SW 1271 (cell line): Measurements from ENCODE around the gene RB1.
"Not testable (repeated sequence)": the region's sequence is repeated elsewhere in the genome, so short reads cannot be mapped to it uniquely, and the experiment has no call there.

Experiments
- DNase-seq, 2 experiments: peaks; one replicate each; lab custom pipeline; 2025; lab: John Stamatoyannopoulos, UW

RB1 gene

DNA sequence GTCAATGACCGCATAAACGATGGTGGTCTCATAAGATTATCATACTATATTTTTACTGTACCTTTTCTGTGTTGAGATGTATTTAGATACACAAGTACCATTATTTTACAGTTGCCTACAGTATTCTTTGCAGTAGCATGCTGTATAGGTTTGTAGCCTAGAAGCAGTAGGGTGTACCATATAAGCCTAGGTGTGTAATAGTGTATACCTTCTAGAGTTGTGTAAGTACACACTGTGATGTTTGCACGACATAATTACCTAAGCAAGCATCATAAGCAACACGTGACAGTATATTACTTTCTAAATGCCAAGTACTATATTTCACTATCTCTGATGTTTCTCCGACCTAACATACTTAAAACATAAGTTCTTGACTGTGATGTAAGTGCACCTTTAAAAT is 106.6 kb downstream of the RB1 start:
- no peak for DNase-seq

DNA sequence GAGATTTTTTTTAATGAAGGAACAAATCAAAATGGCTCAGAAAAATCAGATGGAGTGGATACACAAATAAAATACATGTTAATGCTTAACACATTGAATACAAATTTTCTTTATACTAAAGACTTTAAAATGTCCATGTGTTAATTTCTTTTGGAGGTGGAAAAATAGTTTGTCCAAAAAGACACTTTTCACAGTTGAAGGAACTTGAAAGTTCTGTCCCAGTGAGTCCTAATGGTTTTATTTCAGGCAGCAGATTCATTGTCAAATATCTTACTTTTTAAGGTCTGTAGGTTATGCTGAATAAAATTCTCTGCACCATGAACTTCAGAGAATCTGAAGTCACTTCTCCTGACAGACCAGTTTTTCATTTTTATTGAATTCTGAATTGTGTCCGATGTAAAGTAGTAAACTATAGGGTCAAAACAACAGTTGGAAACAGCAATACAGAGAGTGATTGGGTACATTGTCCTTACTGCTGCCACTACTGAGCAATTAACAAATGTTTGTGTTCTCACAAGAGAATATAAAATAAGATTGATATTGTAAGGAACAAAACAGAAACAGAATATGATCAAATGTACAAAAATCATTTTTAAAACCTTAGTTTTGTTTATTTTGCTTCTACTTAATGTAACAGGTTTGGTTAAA is 107.7 kb downstream of the RB1 start:
- peak in 1 of 2 experiments; percentile 29 for DNase-seq

DNA sequence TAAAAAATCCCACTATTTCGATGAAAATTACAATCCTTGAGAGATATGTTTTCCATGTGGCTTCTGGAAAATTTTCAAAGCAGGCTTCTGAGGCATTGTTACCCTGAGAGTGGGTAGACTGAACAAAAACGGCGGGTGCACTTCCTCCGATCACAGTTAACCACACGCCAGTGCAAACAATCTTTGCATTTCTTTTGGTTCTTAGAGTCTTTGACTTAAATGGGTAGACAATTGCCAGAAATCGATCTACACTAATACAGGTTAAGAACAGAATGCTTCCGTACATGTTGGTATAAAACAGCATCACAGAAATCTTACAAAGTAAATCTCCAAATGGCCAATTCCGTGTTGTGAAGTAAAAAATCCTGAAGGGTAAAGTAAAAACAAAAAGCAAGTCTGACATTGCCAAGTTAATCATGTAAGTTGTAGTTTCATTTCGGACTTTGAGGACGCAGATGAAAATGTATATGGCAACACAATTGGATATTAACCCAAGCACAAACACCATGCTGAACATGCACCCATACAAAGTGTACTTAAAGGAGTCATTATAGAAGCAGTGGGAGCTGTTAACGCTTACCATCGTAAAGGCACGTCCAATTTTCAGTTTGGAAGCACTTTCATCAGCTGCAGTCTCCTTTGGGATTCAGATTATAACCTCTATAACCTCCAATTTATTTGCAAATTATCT is 108.4 kb downstream of the RB1 start:
- peak in 1 of 2 experiments; percentile 50 for DNase-seq

DNA sequence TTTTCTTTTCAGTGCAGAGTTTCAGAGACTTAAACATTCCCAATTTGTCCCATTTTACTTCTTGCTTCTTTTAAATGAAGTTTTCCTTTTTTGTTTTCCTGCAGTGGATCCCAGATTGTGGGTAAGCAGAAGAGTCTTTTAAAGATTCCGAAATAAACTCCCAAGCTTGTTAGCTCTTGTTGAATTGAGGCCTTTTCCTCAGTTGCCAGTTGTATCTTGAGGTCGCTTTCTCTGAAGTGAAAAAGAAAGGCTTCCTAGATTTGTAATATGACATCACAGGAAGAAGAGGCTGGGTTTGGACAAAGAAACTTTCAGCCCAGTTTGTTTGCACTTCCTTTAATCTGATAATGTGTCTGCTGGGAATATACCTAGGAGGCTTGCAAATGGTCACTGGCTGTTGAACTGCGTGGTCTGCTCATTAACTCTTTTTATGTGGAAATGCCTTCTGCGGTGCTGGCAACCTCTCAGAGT is 109.4 kb downstream of the RB1 start, which contains the start of gene LPAR6:
TSS of gene LPAR6 (minus strand) at position 233 of the 471 bp plus-strand sequence. CDS start 690 bp downstream, outside the sequence.
- peak; percentile 7 to 77 for DNase-seq

GRCh38 chr13:48414501-48414900 is 111.0 kb downstream of the RB1 start:
- DNase-seq, result no peak

- DNase-seq, result no peak
Observed at GRCh38 chr13:48415516-48415915, 112.0 kb downstream of the RB1 start.

DNA sequence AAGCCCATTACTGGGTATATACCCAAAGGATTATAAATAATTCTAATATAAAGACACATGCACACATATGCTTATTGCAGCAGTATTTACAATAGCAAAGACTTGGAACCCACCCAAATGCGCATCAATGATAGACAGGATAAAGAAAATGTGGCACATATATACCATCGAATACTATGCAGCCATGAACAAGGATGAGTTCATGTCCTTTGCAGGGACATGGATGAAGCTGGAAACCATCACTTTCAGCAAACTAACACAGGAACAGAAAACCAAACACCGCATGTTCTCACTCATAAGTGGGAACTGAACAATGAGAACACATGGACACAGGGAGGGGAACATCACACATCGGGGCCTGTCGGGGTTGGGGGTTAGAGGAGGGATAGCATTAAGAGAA is 118.5 kb downstream of the RB1 start:
- not testable (repeated sequence) for DNase-seq

- no peak for DNase-seq
Observed at GRCh38 chr13:48424212-48424611, 120.7 kb downstream of the RB1 start.

DNA sequence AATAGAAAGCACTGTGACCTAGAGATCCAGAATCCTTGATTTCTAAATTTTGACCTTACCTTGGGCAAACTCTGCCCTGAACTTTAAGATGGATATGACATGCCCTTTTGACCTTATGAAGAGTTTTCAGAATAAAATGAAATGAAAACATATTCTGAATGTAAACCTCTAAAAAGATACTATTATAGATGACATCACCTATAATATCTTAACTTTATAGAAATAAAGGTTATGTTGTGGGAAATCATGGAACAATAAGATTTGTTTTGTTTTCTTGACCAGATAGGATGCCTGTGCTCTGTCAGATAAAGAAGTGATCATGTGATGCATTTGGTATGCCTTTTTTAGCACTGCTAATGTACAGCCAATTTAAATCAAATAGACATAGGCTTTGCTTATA is 122.5 kb downstream of the RB1 start:
- DNase-seq, result no peak

DNA sequence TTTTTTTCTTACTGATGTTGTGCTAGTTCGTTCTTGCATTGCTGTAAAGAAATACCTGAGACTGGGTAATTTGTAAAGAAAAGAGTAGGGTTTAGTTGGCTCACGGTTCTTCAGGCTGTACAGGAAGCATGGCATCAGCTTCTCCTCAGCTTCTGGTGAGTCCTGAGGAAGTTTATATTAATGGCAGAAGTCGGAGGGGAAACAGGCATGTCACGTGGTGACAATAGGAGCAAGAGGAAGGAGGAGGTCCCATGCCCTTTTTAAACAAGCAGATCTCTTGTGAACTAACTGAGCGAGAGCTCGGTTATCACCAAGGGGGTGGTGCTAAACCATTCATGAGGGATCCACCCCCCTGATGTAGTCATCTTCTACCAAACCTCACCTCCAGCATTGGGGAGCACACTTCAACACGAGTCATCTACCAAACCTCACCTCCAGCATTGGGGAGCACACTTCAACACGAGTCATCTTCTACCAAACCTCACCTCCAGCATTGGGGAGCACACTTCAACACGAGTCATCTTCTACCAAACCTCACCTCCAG is 123.3 kb downstream of the RB1 start:
- not testable (repeated sequence) for DNase-seq

- DNase-seq, result no peak
Observed at GRCh38 chr13:48429036-48429435, 125.5 kb downstream of the RB1 start.

GRCh38 chr13:48429886-48430285 is 126.3 kb downstream of the RB1 start:
- DNase-seq, result no peak

GRCh38 chr13:48431431-48431830 is 127.9 kb downstream of the RB1 start:
- DNase-seq, result no peak

- DNase-seq, result no peak
Observed at GRCh38 chr13:48431987-48432615, 128.6 kb downstream of the RB1 start.

DNA sequence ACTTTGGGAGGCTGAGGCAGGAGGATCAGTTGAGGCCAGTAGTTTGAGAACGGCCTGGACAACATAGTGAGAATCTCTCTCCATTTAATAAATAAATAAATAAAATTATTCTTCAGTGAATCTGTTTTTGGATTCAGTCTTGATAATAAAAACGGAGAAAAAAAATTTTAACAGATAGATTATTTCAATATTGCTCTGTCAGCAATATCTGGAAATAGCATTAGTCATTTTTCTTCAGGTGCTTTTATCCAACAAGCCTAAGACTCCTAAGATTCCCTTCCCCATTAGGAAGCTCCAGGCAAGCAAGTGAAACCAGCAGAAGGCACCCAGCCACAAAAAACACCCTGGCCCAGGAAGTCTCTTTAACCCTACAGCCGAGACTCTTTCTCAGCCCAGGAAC is 130.6 kb downstream of the RB1 start:
- no peak for DNase-seq

DNA sequence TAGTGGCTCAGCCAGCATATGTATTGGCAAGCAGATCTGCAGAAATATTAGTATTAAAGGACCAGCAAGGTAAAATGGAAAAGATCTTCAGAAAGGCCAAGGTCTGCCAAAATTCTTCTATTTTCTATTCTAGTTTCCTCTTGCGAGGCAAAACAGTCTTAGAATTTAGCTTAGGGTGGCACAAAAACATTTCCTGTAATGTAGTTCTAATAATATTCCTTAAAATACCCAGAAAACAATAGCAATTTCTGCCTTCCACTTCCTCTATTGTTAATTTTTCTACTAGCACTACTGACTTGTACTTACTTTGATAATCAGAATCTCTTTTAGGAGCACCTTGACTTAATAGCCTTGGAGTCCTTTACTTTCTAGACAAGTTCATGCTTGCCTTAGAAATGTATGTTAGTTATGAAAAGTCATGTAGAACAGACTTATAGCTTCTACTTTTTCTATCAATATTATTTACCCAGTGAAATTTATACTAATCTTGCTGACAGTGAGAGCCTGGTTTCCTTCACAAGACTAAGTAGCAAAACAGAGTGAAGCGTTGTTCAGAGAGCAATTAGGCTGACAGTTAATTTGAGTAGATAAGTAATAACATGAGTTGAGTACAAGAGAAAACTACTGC is 133.2 kb downstream of the RB1 start:
- no peak for DNase-seq

DNA sequence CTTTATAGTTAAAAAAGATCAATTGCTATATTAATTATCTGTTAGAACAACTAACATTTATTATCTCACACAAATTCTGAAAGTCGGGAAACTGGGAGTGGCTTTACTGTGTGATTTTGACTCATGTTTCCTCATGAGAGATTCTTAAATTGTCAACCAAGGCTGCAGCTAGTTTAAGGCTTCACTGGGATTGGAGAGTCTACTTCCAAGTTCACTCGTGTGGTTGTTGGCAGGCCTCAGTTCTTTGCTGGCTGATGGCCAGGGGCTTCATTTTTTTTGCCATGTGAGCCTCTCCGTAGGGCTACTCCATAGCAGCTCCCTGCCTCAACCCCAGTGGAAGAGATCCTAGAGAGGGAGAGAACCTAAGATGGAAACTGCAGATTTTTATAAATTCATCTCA is 133.8 kb downstream of the RB1 start:
- no peak for DNase-seq

GRCh38 chr13:48443442-48444208 is 140.1 kb downstream of the RB1 start:
- DNase-seq, result no peak

- peak in 1 of 2 experiments; percentile 17 for DNase-seq
Observed at GRCh38 chr13:48446464-48446863, 142.9 kb downstream of the RB1 start.

GRCh38 chr13:48448285-48448958 is 144.9 kb downstream of the RB1 start:
- DNase-seq, result peak in 1 of 2 experiments; percentile 35
